Gastroesophageal sphincter (tissue), 4 donors: ENCODE data around the gene GZF1. TPM values are rescaled to one million over a fixed set of nuclear protein-coding genes. Genes with fewer than 3 reads are reported as not detected.

ENCODE experiments used
- ATAC-seq: fragments of 150-250 bp; one replicate; pipeline ENCODE4 v1.9.1; 2016; ENCODE audit warnings: mild to moderate bottlenecking, moderate library complexity
- H3K27ac ChIP-seq, 4 donors: fragments of 200-600 bp; sonication (generic) in 3 of 4; 1 replicate in 3 of 4; 2 replicates in 1 of 4; pipeline ENCODE4 v1.5.1; 2016 to 2019
- H3K27me3 ChIP-seq: fragments of 200-600 bp; sonication (generic); one replicate; pipeline ENCODE4 v1.5.1; 2019
- H3K36me3 ChIP-seq, 2 donors: fragments of 200-600 bp; sonication (generic); one replicate each; pipeline ENCODE4 v1.5.1; 2019; ENCODE audit warnings: control low read depth in 1 of 2
- H3K4me1 ChIP-seq, 3 donors: fragments of 200-600 bp; sonication (generic); 1 replicate in 2 of 3; 2 replicates in 1 of 3; pipeline ENCODE4 v1.5.1; 2016 to 2019; ENCODE audit warnings: control low read depth in 2 of 3
- H3K4me3 ChIP-seq, 2 donors: fragments of 200-600 bp; sonication (generic); one replicate each; pipeline ENCODE4 v1.5.1; 2019; ENCODE audit warnings: mild to moderate bottlenecking in 1 of 2, moderate library complexity in 1 of 2
- H3K9me3 ChIP-seq, 3 donors: fragments of 200-600 bp; sonication (generic); one replicate each; pipeline ENCODE4 v1.5.1; 2017 to 2019; ENCODE audit warnings: control low read depth in 2 of 3
- EP300 ChIP-seq: sonication (generic); formaldehyde crosslinking; IDR thresholded peaks from one replicate; pipeline ENCODE4 v1.6.1; 2017; ENCODE audit warnings: antibody characterized with exemption, mild to moderate bottlenecking
- POLR2A ChIP-seq, 2 donors: fragments of 450-650 bp; IDR thresholded peaks; one replicate each; pipeline ENCODE4 v1.6.1; 2017; ENCODE audit warnings: antibody characterized with exemption in 2 of 2, mild to moderate bottlenecking in 2 of 2, moderate library complexity in 1 of 2
- POLR2AphosphoS5 ChIP-seq: sonication (generic); formaldehyde crosslinking; IDR thresholded peaks from one replicate; pipeline ENCODE4 v1.6.1; 2017; ENCODE audit warnings: antibody characterized with exemption
- WGBS, 2 donors: methylation state at CpG; one replicate each; pipeline ENCODE4 v1.1.5; 2018; ENCODE audit warnings: low coverage in 1 of 2; 5-methylcytosine and 5-hydroxymethylcytosine counted together
- small RNA-seq, 4 donors: library from RNA; depleted of rRNA; stranded (forward); fragments of <200 nt; gene quantifications; one replicate each; pipeline ENCODE3, GENCODE V24; 2016
- total RNA-seq, 4 donors: library from RNA; depleted of rRNA; stranded (reverse); fragments of >200 nt; gene quantifications; one replicate each; pipeline ENCODE4 v1.1.0, GENCODE V29; 2016
- TF ChIP-seq, protein P1 (sequence below), 4 experiments: fragments of 200-600 bp in 2 of 4; fragments of 450-650 bp in 2 of 4; sonication (generic) in 1 of 4; IDR thresholded peaks; one replicate each; pipeline ENCODE4 v1.5.1; 2017 to 2019; ENCODE audit warnings: antibody characterized with exemption in 4 of 4, mild to moderate bottlenecking in 2 of 4, moderate library complexity in 2 of 4

The GZF1 gene
- total RNA-seq, 4 donors from 2014 or later = 13.5 to 18.8 (median 17.4) TPM

DNA sequence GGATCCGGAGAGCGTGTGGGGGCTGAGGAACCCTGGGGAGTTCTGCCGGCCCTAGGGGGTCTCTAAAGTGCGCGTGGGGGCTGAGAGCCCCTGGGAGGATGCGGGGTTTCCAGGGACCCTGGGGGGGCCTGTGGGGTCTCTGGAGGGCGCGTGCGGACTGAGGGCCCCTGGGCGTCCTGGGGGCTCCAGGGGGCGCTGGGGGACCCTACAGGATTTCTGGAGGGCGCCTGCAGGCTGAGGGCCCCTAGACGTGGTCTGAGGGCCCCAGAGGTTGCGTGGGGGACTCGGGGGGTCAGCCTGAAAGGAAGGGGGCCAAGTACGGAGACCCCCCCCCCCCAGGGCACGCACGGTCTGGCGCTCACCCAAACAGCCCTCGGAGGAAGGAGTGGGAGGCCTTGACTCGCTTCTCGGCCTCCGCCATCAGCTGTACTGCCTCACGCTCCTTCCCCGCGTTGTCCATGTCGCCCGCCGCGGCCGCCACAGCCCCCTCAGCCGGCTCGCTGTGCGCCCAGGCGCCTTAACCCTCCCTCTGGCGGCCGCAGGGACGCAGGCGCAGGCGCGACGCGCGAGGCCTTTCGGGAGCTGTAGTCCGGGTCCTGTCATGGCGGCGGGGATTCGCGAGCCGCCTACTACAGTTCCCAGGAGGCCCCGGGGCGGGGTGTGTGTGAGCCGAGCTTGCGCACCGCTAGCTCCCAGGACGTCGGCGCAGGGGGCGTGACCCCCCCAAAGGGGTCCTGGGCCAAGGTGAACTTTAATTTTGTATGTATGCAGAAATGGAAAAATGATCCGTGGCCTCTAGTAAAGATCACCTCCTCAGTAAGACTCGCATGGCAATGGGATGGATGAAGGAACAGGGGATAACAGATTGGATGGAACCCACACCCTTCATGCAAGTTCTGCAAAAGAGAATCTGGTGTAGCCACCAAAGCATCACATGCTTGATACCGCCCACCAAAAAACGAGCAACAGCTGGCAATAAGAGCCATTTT is 59.3 kb downstream of the GZF1 start, which contains the start of gene NAPB:
NAPB (minus strand) TSS at position 546 of the 989 bp plus-strand sequence; CDS start at position 460, 86 bp downstream.
- Histone ChIP-seq H3K36me3 (no peaks in the 10 kb centered on the region), H3K27ac (peak within 1 kb of the TSS; percentile 89 to 95 (median 91)), H3K4me1 (peaks cover 0 to 43% (median 2%) of the 10 kb centered on the region in 3 donors), H3K9me3 (no peaks in the 10 kb centered on the region), H3K27me3 (no peaks in the 10 kb centered on the region), H3K4me3 (peak within 1 kb of the TSS; percentile 90 to 95)
- 0 to 4% methylated on average over 4 to 5 of the region's 64 CpGs for WGBS, 2 donors
- peak; percentile 100 for ATAC-seq
- TF ChIP-seq, protein P1, sequence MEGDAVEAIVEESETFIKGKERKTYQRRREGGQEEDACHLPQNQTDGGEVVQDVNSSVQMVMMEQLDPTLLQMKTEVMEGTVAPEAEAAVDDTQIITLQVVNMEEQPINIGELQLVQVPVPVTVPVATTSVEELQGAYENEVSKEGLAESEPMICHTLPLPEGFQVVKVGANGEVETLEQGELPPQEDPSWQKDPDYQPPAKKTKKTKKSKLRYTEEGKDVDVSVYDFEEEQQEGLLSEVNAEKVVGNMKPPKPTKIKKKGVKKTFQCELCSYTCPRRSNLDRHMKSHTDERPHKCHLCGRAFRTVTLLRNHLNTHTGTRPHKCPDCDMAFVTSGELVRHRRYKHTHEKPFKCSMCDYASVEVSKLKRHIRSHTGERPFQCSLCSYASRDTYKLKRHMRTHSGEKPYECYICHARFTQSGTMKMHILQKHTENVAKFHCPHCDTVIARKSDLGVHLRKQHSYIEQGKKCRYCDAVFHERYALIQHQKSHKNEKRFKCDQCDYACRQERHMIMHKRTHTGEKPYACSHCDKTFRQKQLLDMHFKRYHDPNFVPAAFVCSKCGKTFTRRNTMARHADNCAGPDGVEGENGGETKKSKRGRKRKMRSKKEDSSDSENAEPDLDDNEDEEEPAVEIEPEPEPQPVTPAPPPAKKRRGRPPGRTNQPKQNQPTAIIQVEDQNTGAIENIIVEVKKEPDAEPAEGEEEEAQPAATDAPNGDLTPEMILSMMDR (IDR thresholded peaks at IDR 0.05) = peak; percentile 31 to 86 (median 77)
- no peak for TF ChIP-seq EP300
- TF ChIP-seq POLR2A (IDR thresholded peaks at IDR 0.05) = peak; percentile 88 to 90
- TF ChIP-seq POLR2AphosphoS5 = peak; percentile 95

Small RNAs within 50 kb of the gene (small RNA-seq; reads per million reads assigned to genes)
- gene RNA5SP479 = 0 reads per million in 4 donors

Other genes with a start within 250 kb of the GZF1 start
- 10 to 100 TPM; 21.3 to 42.0 (median 26.5) TPM for gene NXT1, start 11.4 kb upstream of the GZF1 start, total RNA-seq
- gene NAPB, start 59.3 kb downstream of the GZF1 start, total RNA-seq = 10 to 100 TPM; 14.0 to 20.1 (median 18.1) TPM
- gene CSTL1, start 77.5 kb downstream of the GZF1 start, total RNA-seq = not detected
- not detected for gene CST11, start 90.7 kb downstream of the GZF1 start, total RNA-seq
- not detected for gene CST8, start 128.9 kb downstream of the GZF1 start, total RNA-seq
- not detected for gene CST9L, start 206.3 kb downstream of the GZF1 start, total RNA-seq
- gene CST9, start 243.7 kb downstream of the GZF1 start, total RNA-seq = not detected